Stimulated activated CD4-positive, alpha-beta T cell treated with anti-CD3 and anti-CD28 coated beads, Interleukin-1b, Interleukin-23, amount 100 ng/mL, for 48 hours (primary cell): ENCODE data around the gene NALCN.

ENCODE experiments used
- DNase-seq: peaks from one replicate; pipeline ENCODE4 v3.0.0-alpha.2; 2020

Gene NALCN

GRCh38 chr13:101416181-101417042 is at the start of gene NALCN:
TSS of gene NALCN (minus strand) at chr13:101416508. CDS start at chr13:101399126, 17,382 bp downstream.
- DNase-seq, result no peak

GRCh38 chr13:101465877-101466276 is 49.6 kb upstream of the NALCN start:
- no peak for DNase-seq

- no peak for DNase-seq
Observed at GRCh38 chr13:101457176-101457575, 40.9 kb upstream of the NALCN start.

DNA sequence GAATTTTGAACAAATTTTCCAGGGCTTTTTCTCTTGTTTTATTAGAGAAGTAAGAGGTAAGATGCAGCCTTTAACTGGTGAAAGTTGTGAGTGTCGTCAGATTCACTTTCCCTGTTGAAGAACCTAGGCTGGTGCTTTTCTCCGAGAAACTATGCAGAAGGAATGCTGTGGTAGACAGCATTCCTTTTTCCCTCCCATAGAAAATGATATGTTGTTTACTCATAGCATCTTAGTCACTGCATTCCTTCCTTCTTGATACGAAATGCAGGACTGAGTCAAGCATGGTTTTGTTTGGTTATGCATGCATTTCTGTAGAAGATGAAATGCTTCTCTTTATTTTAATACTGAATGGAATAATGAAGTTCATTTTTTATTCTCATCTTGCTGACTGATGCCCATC is 39.6 kb upstream of the NALCN start:
- DNase-seq, result no peak

- no peak for DNase-seq
Observed at GRCh38 chr13:101454767-101455166, 38.5 kb upstream of the NALCN start.

DNA sequence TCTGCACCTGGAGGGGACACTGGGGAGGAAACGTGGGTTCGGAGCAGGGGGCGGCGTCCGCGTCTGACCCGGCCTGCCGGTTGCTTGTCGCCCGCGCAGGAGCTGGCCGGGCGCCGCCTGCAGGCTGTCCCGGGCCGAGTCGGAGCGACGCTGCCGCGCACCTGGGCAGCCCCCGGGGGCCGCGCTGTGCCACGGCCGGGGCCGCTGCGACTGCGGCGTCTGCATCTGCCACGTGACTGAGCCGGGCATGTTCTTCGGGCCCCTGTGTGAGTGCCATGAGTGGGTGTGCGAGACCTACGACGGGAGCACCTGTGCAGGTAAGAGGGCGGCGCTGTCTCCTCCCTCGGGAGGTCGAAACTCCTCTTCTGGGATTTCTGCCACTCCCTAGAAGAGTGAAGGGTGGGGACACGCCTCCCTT is 37.5 kb upstream of the NALCN start:
- DNase-seq, result no peak

DNA sequence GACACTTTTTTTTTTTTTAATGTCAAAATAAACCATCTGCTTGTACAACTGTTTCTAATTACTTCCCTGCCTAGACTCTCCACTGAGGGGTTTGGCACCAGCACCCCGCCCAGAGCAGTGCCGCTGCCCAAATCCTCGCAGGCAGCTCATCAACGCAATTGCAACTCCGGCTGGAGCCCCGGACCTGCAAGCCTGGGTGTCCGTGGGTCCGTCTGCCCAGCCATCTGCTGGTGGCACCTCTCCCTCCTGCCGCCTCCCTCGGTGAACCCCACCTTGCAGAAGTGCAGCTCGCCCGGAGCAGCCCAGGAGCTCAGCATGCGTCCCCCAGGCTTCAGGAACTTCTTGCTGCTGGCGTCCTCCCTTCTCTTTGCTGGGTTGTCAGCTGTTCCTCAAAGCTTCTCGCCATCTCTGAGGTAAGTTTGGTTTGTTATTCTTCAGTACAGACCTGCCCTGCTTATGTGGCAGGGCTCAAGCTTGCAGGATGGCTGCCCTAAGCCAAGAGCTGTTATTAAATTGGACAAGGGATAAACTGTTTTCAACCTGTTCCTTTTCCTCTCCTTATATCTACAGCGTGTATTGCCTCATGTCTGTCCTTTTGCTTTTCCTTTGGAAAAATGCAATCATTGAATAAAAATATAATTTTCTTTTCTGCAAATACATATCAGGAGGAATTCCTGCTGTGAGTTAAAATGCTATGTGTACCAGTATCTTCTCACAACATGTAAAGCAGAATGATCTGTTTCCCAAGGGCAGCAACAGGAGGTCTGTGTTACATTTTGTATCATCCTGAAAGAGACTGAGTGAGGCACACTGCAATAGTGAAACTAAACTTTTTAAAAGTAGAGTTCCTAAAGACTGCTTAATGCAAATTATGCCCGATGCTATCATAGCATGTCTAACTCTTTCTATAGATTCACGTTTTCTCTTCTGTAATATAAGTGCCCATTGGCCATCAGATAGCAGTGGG is 36.5 kb upstream of the NALCN start, which contains the start of gene ITGBL1:
Gene ITGBL1 (plus strand): TSS at position 157 of the 967 bp plus-strand sequence. CDS start 159 bp downstream, at position 316.
- no peak for DNase-seq

DNA sequence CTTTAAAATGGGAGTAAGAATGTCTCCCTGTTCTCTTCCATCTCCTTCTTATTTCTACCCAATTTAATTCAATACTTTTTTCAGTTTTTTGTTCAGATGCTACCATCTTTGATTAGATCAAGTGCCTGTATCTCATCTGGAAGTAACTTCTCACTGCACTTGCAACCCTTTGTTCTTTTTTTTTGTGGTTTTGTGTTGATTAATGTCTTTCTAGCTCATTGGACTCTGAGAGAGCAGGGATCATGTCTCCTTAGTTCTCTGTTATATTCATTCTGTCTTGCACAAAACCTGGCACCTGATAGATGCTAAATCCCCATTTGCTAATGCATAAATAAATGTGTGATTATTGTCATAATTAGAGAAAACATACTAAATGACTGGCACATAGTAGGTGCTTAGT is 35.3 kb upstream of the NALCN start:
- DNase-seq, result no peak

- DNase-seq, result no peak
Observed at GRCh38 chr13:101450749-101451130, 34.4 kb upstream of the NALCN start.

GRCh38 chr13:101449790-101450748 is 33.8 kb upstream of the NALCN start:
- DNase-seq, result no peak

DNA sequence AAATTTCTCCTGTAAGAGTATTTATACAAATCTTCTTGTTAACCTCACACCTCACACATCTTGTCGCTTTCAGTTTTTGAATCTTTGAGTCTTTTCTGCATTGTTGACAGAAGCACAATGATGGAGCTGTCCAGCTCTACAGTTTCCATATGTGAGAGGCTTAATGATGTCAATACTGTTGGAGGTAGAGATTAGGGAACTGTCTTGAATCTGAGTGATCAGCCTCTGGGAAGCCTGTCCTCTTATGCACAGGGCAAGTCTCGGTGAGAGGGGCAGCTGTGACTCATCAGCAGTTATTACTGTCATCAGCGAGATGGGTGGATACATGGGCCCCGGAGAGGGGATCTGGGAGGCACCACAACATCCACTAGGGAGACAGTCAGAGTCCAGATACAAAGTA is 31.5 kb upstream of the NALCN start:
- DNase-seq, result no peak

DNA sequence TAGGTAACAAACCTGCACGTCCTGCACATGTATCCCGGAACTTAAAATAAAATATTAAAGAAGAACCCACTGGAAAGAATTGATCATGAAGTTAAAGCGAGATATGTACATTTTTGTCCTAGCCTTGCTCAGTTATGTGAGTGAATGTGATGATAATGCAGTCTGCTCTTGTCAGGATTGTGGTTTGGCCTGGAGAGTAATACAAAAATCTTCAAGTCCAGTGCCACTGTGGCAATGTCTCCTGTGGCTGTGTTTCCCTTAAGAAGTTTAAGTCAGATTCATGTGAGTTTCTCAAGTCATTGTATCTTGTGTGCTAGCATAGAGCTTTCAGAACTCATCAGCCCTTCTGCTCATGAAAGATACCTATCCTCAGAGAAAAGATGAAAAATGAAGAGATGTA is 18.2 kb upstream of the NALCN start:
- no peak for DNase-seq

- DNase-seq, result no peak
Observed at GRCh38 chr13:101433895-101434294, 17.6 kb upstream of the NALCN start.

DNA sequence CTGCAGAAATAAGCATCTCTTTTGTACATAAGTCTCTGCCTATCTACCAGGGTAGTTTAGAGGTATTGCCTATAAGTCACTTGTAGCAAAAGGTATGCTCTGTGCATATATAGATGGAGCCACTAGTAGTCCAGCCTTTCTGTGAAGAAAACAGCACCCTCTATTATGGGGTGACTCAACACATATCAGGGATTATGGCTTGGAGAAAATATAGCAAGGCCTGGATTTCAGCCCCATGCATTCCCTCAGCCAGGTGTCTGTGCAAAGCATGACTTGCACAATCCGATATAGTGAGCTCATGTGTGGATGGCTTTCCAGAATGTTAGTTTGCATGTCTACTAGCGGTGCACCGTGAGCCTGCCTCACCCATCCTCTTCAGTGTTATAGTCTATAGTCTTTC is 13.4 kb upstream of the NALCN start:
- no peak for DNase-seq

DNA sequence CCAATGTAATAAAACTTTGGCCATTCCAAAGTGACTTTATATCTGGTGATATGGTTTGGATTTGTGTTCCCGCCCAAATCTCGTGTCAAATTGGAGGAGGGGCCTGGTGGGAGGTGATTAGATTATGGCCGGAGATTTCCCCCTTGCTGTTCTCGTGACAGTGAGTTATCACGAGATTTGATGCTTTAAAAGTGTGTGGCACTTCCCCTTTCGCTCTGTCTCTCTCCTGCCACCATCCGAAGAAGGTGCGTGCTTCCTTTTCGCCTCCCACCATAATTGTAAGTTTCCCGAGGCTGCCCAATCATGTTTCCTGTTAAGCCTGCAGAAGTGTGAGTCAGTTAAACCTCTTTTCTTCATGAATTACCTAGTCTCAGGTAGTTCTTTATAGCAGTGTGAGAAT is 9.3 kb upstream of the NALCN start:
- DNase-seq, result no peak

DNA sequence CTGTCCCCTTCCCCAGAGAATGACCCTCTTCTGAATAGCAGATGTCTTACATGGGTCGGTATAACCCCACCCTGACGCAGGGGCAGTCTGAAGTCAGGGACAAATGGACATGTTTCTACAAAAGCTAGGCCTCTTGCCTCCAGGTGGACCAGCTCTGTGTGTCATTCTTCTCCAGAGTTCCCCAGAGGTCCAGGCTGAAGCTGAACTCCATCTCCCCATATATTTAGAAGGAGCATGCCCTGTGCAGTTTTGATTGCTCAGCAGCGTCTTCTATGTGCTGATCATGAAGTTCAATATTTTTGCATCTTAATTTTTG is 8.8 kb upstream of the NALCN start:
- DNase-seq, result no peak

- no peak for DNase-seq
Observed at GRCh38 chr13:101424381-101425155, 8.3 kb upstream of the NALCN start.

DNA sequence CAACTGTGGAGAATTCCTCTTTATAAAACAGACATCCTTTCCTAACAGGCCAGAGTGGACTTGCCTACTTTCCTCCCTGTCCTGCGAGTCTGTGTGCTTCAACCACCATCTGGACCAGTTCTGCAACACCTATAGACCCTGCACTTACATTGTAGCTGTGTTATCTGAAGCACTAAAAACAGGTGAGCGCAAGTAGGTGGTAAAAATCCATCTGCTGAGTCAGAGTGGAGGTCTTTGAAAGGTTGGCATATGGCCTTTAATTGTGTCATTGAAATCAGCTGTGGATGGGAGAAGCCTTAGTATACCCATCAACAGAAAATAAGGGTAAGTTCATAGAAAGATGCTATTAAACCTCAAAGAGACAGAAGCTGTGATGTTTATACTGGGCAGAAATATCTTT is 7.6 kb upstream of the NALCN start:
- DNase-seq, result no peak

- no peak for DNase-seq
Observed at GRCh38 chr13:101417501-101417900, 1.2 kb upstream of the NALCN start.

DNA sequence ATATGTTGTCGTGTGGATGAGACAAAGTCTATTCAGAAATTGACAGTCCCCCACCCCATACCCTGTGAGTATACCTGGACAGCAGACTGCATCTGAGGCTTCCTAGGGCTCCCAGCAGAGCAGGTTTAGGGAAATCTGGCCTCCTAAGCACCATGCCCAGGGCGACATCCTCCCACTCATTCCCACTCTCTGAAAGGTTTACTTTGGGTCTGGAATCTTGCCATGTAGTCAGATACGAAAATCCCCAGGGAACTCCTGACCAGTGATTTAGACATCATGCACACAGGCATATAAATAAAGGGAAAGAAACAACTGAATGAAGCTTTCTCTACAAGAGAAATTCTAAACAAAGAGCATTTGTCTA is 717 bp upstream of the NALCN start:
- no peak for DNase-seq

DNA sequence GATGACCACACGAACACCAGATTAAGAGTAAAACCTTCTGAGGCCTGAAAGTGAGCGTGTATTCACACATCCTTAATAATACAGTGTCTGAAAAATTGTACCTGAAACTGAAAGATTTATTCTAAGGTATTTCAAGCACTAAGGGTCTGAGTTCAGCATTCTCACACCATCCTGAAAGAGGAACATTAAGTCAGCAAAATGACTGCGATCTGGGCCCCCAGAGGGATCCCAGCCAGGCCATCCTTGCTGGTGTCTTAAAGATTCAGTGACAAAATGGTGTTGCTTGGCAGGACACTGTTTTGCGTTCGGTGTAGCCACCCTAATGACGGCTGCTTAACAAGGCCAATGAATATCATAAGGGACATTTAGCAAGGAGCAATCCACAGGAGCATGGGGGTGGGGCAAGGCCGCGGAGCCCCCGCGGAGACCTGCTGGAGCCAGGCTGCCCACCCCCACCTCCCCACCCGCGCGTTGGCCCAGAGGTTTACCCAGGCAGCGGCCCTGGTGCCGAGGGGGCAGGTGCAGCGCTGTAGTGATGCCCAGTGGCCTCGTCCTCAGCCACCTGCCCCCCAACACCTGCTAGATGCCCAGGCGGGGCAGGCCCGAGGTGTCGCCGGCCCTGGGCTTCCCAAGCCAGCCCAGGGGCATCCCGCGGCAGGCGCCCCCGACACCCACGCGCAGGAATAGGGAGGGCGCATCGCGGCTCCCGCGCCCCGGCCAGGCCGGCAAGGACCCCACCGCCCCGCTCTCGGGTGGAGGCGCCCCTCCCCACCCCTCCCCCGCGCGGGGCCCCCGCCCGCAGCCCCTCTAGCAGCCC is 742 bp downstream of the NALCN start:
- DNase-seq, result no peak
